GM23338 (cell line): Measurements from ENCODE around the gene MAD1L1. TPM values are rescaled to one million over a fixed set of nuclear protein-coding genes. Genes with fewer than 3 reads are reported as not detected.
A peak's percentile ranks its signal among the peaks of the same experiment; 100 is the strongest.

Source experiments
- ATAC-seq: fragments of 200-7000 bp; cut with Tn5 transposase; 3 replicates; pipeline ENCODE4 v1.9.1; 2020
- DNase-seq: peaks from one replicate; pipeline ENCODE4 v3.0.0-alpha.2; 2015; ENCODE audit warnings: low spot score
- H2AFZ ChIP-seq: fragments of 200-600 bp; sonication (generic); 2 replicates; pipeline ENCODE4 v1.8.0; 2016; ENCODE audit warnings: antibody characterized with exemption, mild to moderate bottlenecking, moderate library complexity
- H3F3A ChIP-seq: fragments of 200-600 bp; sonication (generic); replicated peaks from 2 replicates; pipeline ENCODE4 v1.8.0; 2017; ENCODE audit warnings: antibody characterized with exemption, mixed run types, low read depth
- H3K27ac ChIP-seq: fragments of 200-600 bp; sonication (generic); 2 replicates; pipeline ENCODE4 v1.6.1; 2016; ENCODE audit warnings: low read depth
- H3K27me3 ChIP-seq: fragments of 200-600 bp; sonication (generic); 2 replicates; pipeline ENCODE4 v1.8.0; 2016; ENCODE audit warnings: mild to moderate bottlenecking, mixed run types, moderate library complexity; ENCODE audit not compliant: insufficient read depth
- H3K36me3 ChIP-seq: fragments of 200-600 bp; sonication (generic); 2 replicates; pipeline ENCODE4 v1.8.0; 2016; ENCODE audit warnings: mild to moderate bottlenecking; ENCODE audit not compliant: insufficient read depth
- H3K4me1 ChIP-seq: fragments of 200-600 bp; sonication (generic); 2 replicates; pipeline ENCODE4 v1.8.0; 2016; ENCODE audit warnings: mild to moderate bottlenecking, moderate library complexity; ENCODE audit not compliant: insufficient read depth
- H3K4me2 ChIP-seq: fragments of 200-600 bp; sonication (generic); 2 replicates; pipeline ENCODE4 v1.7.1; 2017; ENCODE audit warnings: mixed run types
- H3K4me3 ChIP-seq: fragments of 200-600 bp; sonication (generic); 2 replicates; pipeline ENCODE4 v1.6.1; 2016; ENCODE audit warnings: mixed run types
- H3K79me2 ChIP-seq: fragments of 200-600 bp; sonication (generic); replicated peaks from 2 replicates; pipeline ENCODE4 v1.8.0; 2017; ENCODE audit warnings: mild to moderate bottlenecking; ENCODE audit not compliant: insufficient read depth
- H3K9me2 ChIP-seq: fragments of 200-600 bp; sonication (generic); 2 replicates; pipeline ENCODE4 v1.8.0; 2017; ENCODE audit not compliant: insufficient read depth
- H4K20me1 ChIP-seq: fragments of 200-600 bp; sonication (generic); replicated peaks from 2 replicates; pipeline ENCODE4 v1.8.0; 2017; ENCODE audit warnings: mild to moderate bottlenecking; ENCODE audit not compliant: insufficient read depth
- H3K27ac Mint-ChIP-seq: 2 replicates; pipeline ENCODE4 v1.8.0; 2020; ENCODE audit warnings: inconsistent platforms, mild to moderate bottlenecking, moderate library complexity, mixed read lengths
- H3K27me3 Mint-ChIP-seq: 3 replicates; pipeline ENCODE4 v1.8.0; 2022; ENCODE audit warnings: low read depth, mild to moderate bottlenecking, moderate library complexity, mixed read lengths, inconsistent platforms; ENCODE audit not compliant: insufficient read depth, poor library complexity
- H3K36me3 Mint-ChIP-seq: 3 replicates; pipeline ENCODE4 v1.8.0; 2021; ENCODE audit warnings: low read depth, mild to moderate bottlenecking, inconsistent platforms, moderate library complexity, mixed read lengths
- H3K4me1 Mint-ChIP-seq: 3 replicates; pipeline ENCODE4 v1.8.0; 2020; ENCODE audit warnings: mild to moderate bottlenecking, inconsistent platforms, mixed read lengths
- H3K4me3 Mint-ChIP-seq: 3 replicates; pipeline ENCODE4 v1.8.0; 2021; ENCODE audit warnings: moderate library complexity, mild to moderate bottlenecking, inconsistent platforms, mixed read lengths
- H3K9me3 Mint-ChIP-seq: 3 replicates; pipeline ENCODE4 v1.8.0; 2020; ENCODE audit warnings: moderate library complexity, mild to moderate bottlenecking, inconsistent platforms, mixed read lengths
- CTCF ChIP-seq, 2 experiments: fragments of 200-600 bp in 1 of 2; sonication (generic) in 1 of 2; conservative IDR thresholded peaks; 2 replicates each; pipeline versions ENCODE4 v1.5.1 to v1.6.1; 2016 to 2017; ENCODE audit warnings: antibody characterized with exemption in 2 of 2, low read depth in 2 of 2, mild to moderate bottlenecking in 2 of 2, moderate library complexity in 1 of 2
- EZH2 ChIP-seq: fragments of 200-600 bp; sonication (generic); IDR thresholded peaks from one replicate; pipeline ENCODE4 v1.8.0; 2017; ENCODE audit warnings: antibody characterized with exemption, mild to moderate bottlenecking, low read depth; ENCODE audit not compliant: unreplicated experiment
- STAT1 ChIP-seq: IDR thresholded peaks from one replicate; pipeline ENCODE4 v1.6.1; 2016; ENCODE audit warnings: antibody characterized with exemption; ENCODE audit not compliant: unreplicated experiment
- ZNF462 ChIP-seq: fragments of 250-450 bp; sonication (Bioruptor Pico); IDR thresholded peaks from 2 replicates; pipeline ENCODE4 v1.5.0; 2020; ENCODE audit warnings: mild to moderate bottlenecking, moderate library complexity
- polyA plus RNA-seq: library from polyadenylated mRNA; unstranded; fragments of >200 nt; fragmentation: Nextera tagmentation; extraction: Ambion mirVana; gene quantifications from 2 replicates; pipeline ENCODE4 v1.2.1, GENCODE V29; 2016
- total RNA-seq: library from RNA; depleted of rRNA; stranded (reverse); fragments of >200 nt; shearing (Covaris generic); gene quantifications from 2 replicates; pipeline ENCODE4 v1.2.3, GENCODE V29; 2014

MAD1L1 gene
- total and polyA plus RNA-seq, 2 experiments from 2014 or later, result 40.3 to 59.3 TPM

GRCh38 chr7:2008936-2009540, 223.7 kb downstream of the MAD1L1 start (continued):
- TF ChIP-seq ZNF462 (CRISPR knock-in tag), result no peak
- no peak for TF ChIP-seq EZH2

GRCh38 chr7:2008101-2008935, 224.4 kb downstream of the MAD1L1 start:
- no peaks in the 10 kb centered on the region for H3K9me2 ChIP-seq
- Mint-ChIP-seq H3K4me1 (no peaks in the 10 kb centered on the region; the same call in 2 of the 3 replicates), H3K27me3 (peaks cover 10% of the 10 kb centered on the region), H3K27ac (no peak overlapping the region), H3K4me3 (no peak overlapping the region), H3K36me3 (peaks cover 3% of the 10 kb centered on the region; the same call in 2 of the 3 replicates), H3K9me3 (no peaks in the 10 kb centered on the region)
- DNase-seq (no peak), ATAC-seq (peak; percentile 19)
- H4K20me1 ChIP-seq, result 0 out of 2 replicates have a peak, but pooled peaks cover 5% of the 10 kb centered on the region
- no peak overlapping the region for H3K4me3 ChIP-seq
- H3F3A ChIP-seq, result no peaks in the 10 kb centered on the region
- H3K27ac ChIP-seq, result no peak overlapping the region
- H3K79me2 ChIP-seq, result 0 out of 2 replicates have a peak, but pooled peaks cover 2% of the 10 kb centered on the region
- H3K36me3 ChIP-seq, result no peaks in the 10 kb centered on the region; the same call in 1 of the 2 replicates
- TF ChIP-seq CTCF (conservative IDR thresholded peaks at IDR 0.05; ENCODE audit: low read depth in 2 of 2) (0 out of 4 replicates have a peak, but pooled peaks of 1 of the 2 experiments have one; percentile 4), STAT1 (no peak)
- no peaks in the 10 kb centered on the region for H3K27me3 ChIP-seq
- no peak overlapping the region for H3K4me2 ChIP-seq
- no peaks in the 10 kb centered on the region for H3K4me1 ChIP-seq
- H2AFZ ChIP-seq, result no peak overlapping the region
